Activated T-cell treated with anti-CD3 and anti-CD28 coated beads, Interleukin-2, amount 50 U/mL, for 24 hours (primary cell): ENCODE data around the gene FLRT1.
"Not testable (repeated sequence)": the region's sequence is repeated elsewhere in the genome, so short reads cannot be mapped to it uniquely, and the experiment has no call there.

Experiments used
- DNase-seq: peaks from one replicate; pipeline ENCODE4 v3.0.0-alpha.2; 2020
- H3K27ac Mint-ChIP-seq: 2 replicates; pipeline ENCODE4 v1.8.0; 2020; ENCODE audit warnings: mild to moderate bottlenecking, mixed read lengths
- H3K27me3 Mint-ChIP-seq: 2 replicates; pipeline ENCODE4 v1.8.0; 2020; ENCODE audit warnings: mixed read lengths
- H3K36me3 Mint-ChIP-seq: 2 replicates; pipeline ENCODE4 v1.8.0; 2020; ENCODE audit warnings: low read depth, mixed read lengths
- H3K4me1 Mint-ChIP-seq: 2 replicates; pipeline ENCODE4 v1.8.0; 2020; ENCODE audit warnings: low read depth, mixed read lengths
- H3K4me3 Mint-ChIP-seq: 2 replicates; pipeline ENCODE4 v1.8.0; 2020; ENCODE audit warnings: mild to moderate bottlenecking, moderate library complexity, mixed read lengths
- H3K9me3 Mint-ChIP-seq: 2 replicates; pipeline ENCODE4 v1.8.0; 2020; ENCODE audit warnings: mixed read lengths

Gene FLRT1

GRCh38 chr11:64041846-64042245 lies 6.1 kb downstream of the FLRT1 start:
- Mint-ChIP-seq H3K4me1 (no peaks in the 10 kb centered on the region), H3K4me3 (no peak overlapping the region), H3K27me3 (peaks cover 32% of the 10 kb centered on the region), H3K27ac (no peak overlapping the region), H3K9me3 (no peaks in the 10 kb centered on the region), H3K36me3 (no peaks in the 10 kb centered on the region)
- DNase-seq, result no peak

- no peak for DNase-seq
- Mint-ChIP-seq H3K27me3 (peaks cover 29% of the 10 kb centered on the region), H3K4me1 (no peaks in the 10 kb centered on the region), H3K36me3 (no peaks in the 10 kb centered on the region), H3K9me3 (no peaks in the 10 kb centered on the region), H3K4me3 (no peak overlapping the region), H3K27ac (no peak overlapping the region)
Measured at GRCh38 chr11:64042301-64042700, 6.6 kb downstream of the FLRT1 start.

GRCh38 chr11:64043545-64043944 lies 7.8 kb downstream of the FLRT1 start:
- H3K27me3 Mint-ChIP-seq, result peaks cover 16% of the 10 kb centered on the region
- H3K9me3 Mint-ChIP-seq, result no peaks in the 10 kb centered on the region
- H3K4me1 Mint-ChIP-seq, result no peaks in the 10 kb centered on the region
- no peak overlapping the region for H3K27ac Mint-ChIP-seq
- no peak for DNase-seq
- H3K36me3 Mint-ChIP-seq, result no peaks in the 10 kb centered on the region
- no peak overlapping the region for H3K4me3 Mint-ChIP-seq

- no peak overlapping the region for H3K27ac Mint-ChIP-seq
Measured at GRCh38 chr11:64044730-64045393, 9.1 kb downstream of the FLRT1 start.

GRCh38 chr11:64045700-64046099 lies 10.0 kb downstream of the FLRT1 start:
- H3K4me3 Mint-ChIP-seq, result no peak overlapping the region
- no peaks in the 10 kb centered on the region for H3K36me3 Mint-ChIP-seq
- H3K27ac Mint-ChIP-seq, result no peak overlapping the region
- no peaks in the 10 kb centered on the region for H3K4me1 Mint-ChIP-seq
- peaks cover 5% of the 10 kb centered on the region for H3K27me3 Mint-ChIP-seq
- DNase-seq, result no peak
- H3K9me3 Mint-ChIP-seq, result no peaks in the 10 kb centered on the region

More at GRCh38 chr11:64044730-64045393, 9.1 kb downstream of the FLRT1 start:
- Mint-ChIP-seq H3K36me3 (no peaks in the 10 kb centered on the region), H3K27me3 (peaks cover 9% of the 10 kb centered on the region), H3K4me1 (no peaks in the 10 kb centered on the region), H3K9me3 (no peaks in the 10 kb centered on the region), H3K4me3 (no peak overlapping the region)
- no peak for DNase-seq

- not testable (repeated sequence) for H3K27me3 Mint-ChIP-seq, H3K27ac Mint-ChIP-seq, H3K4me1 Mint-ChIP-seq, H3K9me3 Mint-ChIP-seq, H3K36me3 Mint-ChIP-seq, DNase-seq, H3K4me3 Mint-ChIP-seq
Measured at GRCh38 chr11:64047373-64047772, 11.6 kb downstream of the FLRT1 start.

- no peak overlapping the region for H3K4me3 Mint-ChIP-seq
- H3K27me3 Mint-ChIP-seq, result no peaks in the 10 kb centered on the region
- no peaks in the 10 kb centered on the region for H3K9me3 Mint-ChIP-seq
- no peak for DNase-seq
- no peaks in the 10 kb centered on the region for H3K36me3 Mint-ChIP-seq
- H3K4me1 Mint-ChIP-seq, result no peaks in the 10 kb centered on the region
- H3K27ac Mint-ChIP-seq, result no peak overlapping the region
Measured at GRCh38 chr11:64048042-64048854, 12.5 kb downstream of the FLRT1 start.

- DNase-seq, result no peak
- Mint-ChIP-seq H3K27ac (no peak overlapping the region), H3K4me3 (no peak overlapping the region), H3K9me3 (no peaks in the 10 kb centered on the region), H3K36me3 (no peaks in the 10 kb centered on the region), H3K4me1 (no peaks in the 10 kb centered on the region), H3K27me3 (no peaks in the 10 kb centered on the region)
Measured at GRCh38 chr11:64049509-64049908, 13.8 kb downstream of the FLRT1 start.

- Mint-ChIP-seq H3K4me1 (no peaks in the 10 kb centered on the region), H3K27ac (no peak overlapping the region), H3K27me3 (no peaks in the 10 kb centered on the region), H3K4me3 (no peak overlapping the region), H3K36me3 (no peaks in the 10 kb centered on the region), H3K9me3 (no peaks in the 10 kb centered on the region)
- no peak for DNase-seq
Measured at GRCh38 chr11:64051297-64051696, 15.6 kb downstream of the FLRT1 start.

GRCh38 chr11:64052436-64052835 lies 16.7 kb downstream of the FLRT1 start:
- Mint-ChIP-seq H3K9me3 (no peaks in the 10 kb centered on the region), H3K4me3 (no peak overlapping the region), H3K27ac (no peak overlapping the region), H3K36me3 (no peaks in the 10 kb centered on the region), H3K27me3 (no peaks in the 10 kb centered on the region), H3K4me1 (no peaks in the 10 kb centered on the region)
- no peak for DNase-seq

GRCh38 chr11:64052938-64053622 lies 17.3 kb downstream of the FLRT1 start:
- DNase-seq, result no peak
- Mint-ChIP-seq H3K27me3 (no peaks in the 10 kb centered on the region), H3K4me3 (no peak overlapping the region), H3K27ac (no peak overlapping the region), H3K9me3 (no peaks in the 10 kb centered on the region), H3K4me1 (no peaks in the 10 kb centered on the region), H3K36me3 (no peaks in the 10 kb centered on the region)

- Mint-ChIP-seq H3K27ac (no peak overlapping the region), H3K36me3 (no peaks in the 10 kb centered on the region), H3K9me3 (no peaks in the 10 kb centered on the region), H3K4me3 (no peak overlapping the region), H3K4me1 (no peaks in the 10 kb centered on the region), H3K27me3 (no peaks in the 10 kb centered on the region)
- DNase-seq, result no peak
Measured at GRCh38 chr11:64053699-64054098, 18.0 kb downstream of the FLRT1 start.

- H3K4me3 Mint-ChIP-seq, result no peak overlapping the region
- no peaks in the 10 kb centered on the region for H3K36me3 Mint-ChIP-seq
- H3K4me1 Mint-ChIP-seq, result no peaks in the 10 kb centered on the region
- no peak overlapping the region for H3K27ac Mint-ChIP-seq
- no peaks in the 10 kb centered on the region for H3K9me3 Mint-ChIP-seq
- H3K27me3 Mint-ChIP-seq, result no peaks in the 10 kb centered on the region
- DNase-seq, result no peak
Measured at GRCh38 chr11:64055077-64055476, 19.3 kb downstream of the FLRT1 start.

- peaks cover 7% of the 10 kb centered on the region for H3K27me3 Mint-ChIP-seq
- no peaks in the 10 kb centered on the region for H3K36me3 Mint-ChIP-seq
- peaks cover 7% of the 10 kb centered on the region for H3K4me1 Mint-ChIP-seq
- no peaks in the 10 kb centered on the region for H3K9me3 Mint-ChIP-seq
- H3K4me3 Mint-ChIP-seq, result no peak overlapping the region
- no peak overlapping the region for H3K27ac Mint-ChIP-seq
- no peak for DNase-seq
Measured at GRCh38 chr11:64056213-64056785, 20.6 kb downstream of the FLRT1 start.

GRCh38 chr11:64056861-64057260 lies 21.1 kb downstream of the FLRT1 start:
- no peak overlapping the region for H3K4me3 Mint-ChIP-seq
- peaks cover 13% of the 10 kb centered on the region for H3K27me3 Mint-ChIP-seq
- H3K9me3 Mint-ChIP-seq, result no peaks in the 10 kb centered on the region
- DNase-seq, result no peak
- peaks cover 9% of the 10 kb centered on the region for H3K4me1 Mint-ChIP-seq
- H3K36me3 Mint-ChIP-seq, result no peaks in the 10 kb centered on the region
- no peak overlapping the region for H3K27ac Mint-ChIP-seq
